GM12878 (cell line): ENCODE data around the gene PRPF4. TPM values are rescaled to one million over a fixed set of nuclear protein-coding genes. Genes with fewer than 3 reads are reported as not detected.

Experiments used
- ATAC-seq: fragments of 200-7000 bp; cut with Tn5 transposase; 3 replicates; pipeline ENCODE4 v1.9.1; 2020; ENCODE audit warnings: mild to moderate bottlenecking, moderate library complexity
- BruUV-seq: library from RNA; stranded (reverse); fragments of 400-500 nt; replicated peaks from 2 replicates; lab custom pipeline; 2021; lab: Mats Ljungman, UMichigan
- CTCF ChIA-PET: fragments of 300-600 bp; sonication (Branson Sonifier 250); formaldehyde crosslinking; extraction: SDS; loops from one replicate; lab custom pipeline; 2021; ENCODE audit warnings: inconsistent platforms; lab: Yijun Ruan, JAX
- POLR2A ChIA-PET: fragments of 350-600 bp; formaldehyde crosslinking; extraction: SDS; loops from one replicate; lab custom pipeline; 2021; ENCODE audit warnings: inconsistent platforms; lab: Charles Lee
- RAD21 ChIA-PET: fragments of 300-600 bp; sonication (Branson Sonifier 250); formaldehyde crosslinking; loops from one replicate; lab custom pipeline; 2023; ENCODE audit warnings: antibody characterized with exemption; ENCODE audit not compliant: unreplicated experiment; lab: Charles Lee
- SMC1A ChIA-PET: fragments of 300-600 bp; sonication (Branson Sonifier 250); formaldehyde crosslinking; loops from one replicate; lab custom pipeline; 2023; ENCODE audit not compliant: unreplicated experiment, uncharacterized antibody; lab: Charles Lee
- DNase-seq: peaks from one replicate; pipeline ENCODE4 v3.0.0-alpha.2; 2011; ENCODE audit warnings: low read depth, low spot score
- FAIRE-seq: peaks from 3 replicates; lab custom pipeline; 2011; peaks lifted over from hg19 to GRCh38; lab: Jason Lieb, UNC
- H2AFZ ChIP-seq: 2 replicates; pipeline ENCODE4 v1.6.0; 2011; ENCODE audit warnings: low read depth, low read length, control low read depth; ENCODE audit not compliant: control insufficient read depth
- H3K27ac ChIP-seq: 2 replicates; pipeline ENCODE4 v1.5.1; 2011; ENCODE audit warnings: control low read depth; ENCODE audit not compliant: control insufficient read depth, insufficient read depth
- H3K27me3 ChIP-seq, 2 experiments: replicated peaks in 1 of 2; 2 replicates each; pipeline versions ENCODE4 v1.6.0 to v1.6.1; 2011; ENCODE audit warnings: low read length in 1 of 2; ENCODE audit not compliant: control insufficient read depth in 2 of 2, insufficient read depth in 2 of 2
- H3K36me3 ChIP-seq, 2 experiments: 2 replicates each; pipeline ENCODE4 v1.5.1; 2011; ENCODE audit warnings: low read length in 1 of 2; ENCODE audit not compliant: control insufficient read depth in 2 of 2, insufficient read depth in 2 of 2
- H3K4me1 ChIP-seq: 2 replicates; pipeline ENCODE4 v1.6.1; 2011; ENCODE audit warnings: mild to moderate bottlenecking, low read length, moderate library complexity, mixed read lengths; ENCODE audit not compliant: control insufficient read depth, insufficient read depth
- H3K4me2 ChIP-seq: 2 replicates; pipeline ENCODE4 v1.6.0; 2011; ENCODE audit warnings: control low read depth; ENCODE audit not compliant: control insufficient read depth, insufficient read depth
- H3K4me3 ChIP-seq: fragments of 200-600 bp; sonication (generic); 2 replicates; pipeline ENCODE4 v1.5.1; 2016
- H3K79me2 ChIP-seq: 2 replicates; pipeline ENCODE4 v1.6.0; 2011; ENCODE audit warnings: low read length; ENCODE audit not compliant: control insufficient read depth, insufficient read depth
- H3K9ac ChIP-seq: 2 replicates; pipeline ENCODE4 v1.8.0; 2011; ENCODE audit warnings: low read length, control low read depth, mixed read lengths; ENCODE audit not compliant: control insufficient read depth, insufficient read depth
- H3K9me3 ChIP-seq: replicated peaks from 3 replicates; pipeline ENCODE4 v1.5.1; 2011; ENCODE audit warnings: mild to moderate bottlenecking, low read length; ENCODE audit not compliant: control insufficient read depth, insufficient read depth
- H4K20me1 ChIP-seq: 2 replicates; pipeline ENCODE4 v1.6.0; 2011; ENCODE audit not compliant: control insufficient read depth, insufficient read depth
- CHD1 ChIP-seq: IDR thresholded peaks from 2 replicates; pipeline ENCODE4 v1.6.1; 2012; ENCODE audit warnings: low read depth, low read length, improper control_type of control experiment
- CHD2 ChIP-seq: IDR thresholded peaks from 2 replicates; pipeline ENCODE4 v1.6.1; 2011; ENCODE audit warnings: low read depth, low read length, improper control_type of control experiment, borderline replicate concordance
- ELK1 ChIP-seq: IDR thresholded peaks from 2 replicates; pipeline ENCODE4 v1.6.1; 2012; ENCODE audit warnings: low read depth, low read length, improper control_type of control experiment
- ESRRA ChIP-seq: IDR thresholded peaks from 2 replicates; pipeline ENCODE4 v1.6.1; 2012; ENCODE audit warnings: mild to moderate bottlenecking, low read length, improper control_type of control experiment
- GABPA ChIP-seq: IDR thresholded peaks from 2 replicates; pipeline ENCODE4 v1.6.1; 2014; ENCODE audit warnings: antibody characterized with exemption, low read depth, mild to moderate bottlenecking, inconsistent platforms
- HDAC2 ChIP-seq: fragments of 200-600 bp; sonication (generic); IDR thresholded peaks from 2 replicates; pipeline ENCODE4 v1.6.1; 2017
- HDAC6 ChIP-seq: fragments of 200-600 bp; sonication (generic); IDR thresholded peaks from one replicate; pipeline ENCODE4 v1.8.0; 2017; ENCODE audit warnings: antibody characterized with exemption; ENCODE audit not compliant: unreplicated experiment
- MYB ChIP-seq: fragments of 150-350 bp; IDR thresholded peaks from 2 replicates; pipeline ENCODE4 v1.6.1; 2014; ENCODE audit warnings: mild to moderate bottlenecking, low read depth, low read length, borderline replicate concordance
- NBN ChIP-seq: fragments of 450-650 bp; IDR thresholded peaks from 2 replicates; pipeline ENCODE4 v1.6.1; 2016
- NRF1 ChIP-seq: conservative IDR thresholded peaks from 2 replicates; pipeline ENCODE4 v1.6.1; 2011; ENCODE audit warnings: mild to moderate bottlenecking, low read depth, low read length, improper control_type of control experiment
- PKNOX1 ChIP-seq: fragments of 450-650 bp; IDR thresholded peaks from 2 replicates; pipeline ENCODE4 v1.6.1; 2016; ENCODE audit warnings: mild to moderate bottlenecking
- RELA ChIP-seq: fragments of 450-650 bp; IDR thresholded peaks from 2 replicates; pipeline ENCODE4 v1.8.0; 2014; ENCODE audit warnings: borderline replicate concordance; ENCODE audit not compliant: partially characterized antibody
- REST ChIP-seq: IDR thresholded peaks from 2 replicates; pipeline ENCODE4 v1.6.1; 2012; ENCODE audit warnings: mild to moderate bottlenecking, low read depth, low read length
- SREBF2 ChIP-seq: IDR thresholded peaks from 2 replicates; pipeline ENCODE4 v1.6.1; 2012; ENCODE audit warnings: mild to moderate bottlenecking, low read length
- WGBS: methylation state at CpG from one replicate; pipeline ENCODE4 v1.1.6; 2016; ENCODE audit warnings: low lambda C conversion rate; ENCODE audit not compliant: insufficient replicate concordance, insufficient coverage; ENCODE audit errors: missing lambda C conversion rate; 5-methylcytosine and 5-hydroxymethylcytosine counted together
- in situ Hi-C: fragments of 300-500 bp; cut with MboI; formaldehyde crosslinking; loops from 9 replicates; pipeline ENCODE4 v1.14.3; 2018; ENCODE audit warnings: mixed read lengths
- intact Hi-C: fragments of 100-400 bp; cut with micrococcal nuclease; formaldehyde crosslinking; loops from one replicate; pipeline ENCODE4 v1.14.2; 2022; ENCODE audit not compliant: unreplicated experiment
- polyA plus RNA-seq, 11 experiments: library from polyadenylated mRNA; depleted of rRNA in 4 of 11; unstranded in 6 of 11; stranded (reverse) in 5 of 11; fragments of >200 nt; fragmentation: Nextera tagmentation in 4 of 11; fragmentation: Illumina TruSeq in 1 of 11; extraction: Ambion mirVana in 4 of 11; extraction: Trizol in 1 of 11; gene quantifications; 1 replicate in 1 of 11; 2 replicates in 10 of 11; pipeline versions ENCODE4 v1.2.1 to v1.2.3, GENCODE V29; 2011 to 2016; ENCODE audit warnings: inconsistent platforms in 2 of 11, missing spikeins in 2 of 11, low read depth in 1 of 11
- total RNA-seq, 4 experiments: library from RNA; depleted of rRNA in 3 of 4; stranded (reverse); fragments of >200 nt in 3 of 4; fragmentation: Illumina TruSeq in 1 of 4; extraction: Trizol in 1 of 4; gene quantifications; 2 replicates each; pipeline versions ENCODE4 v1.2.1 to v1.2.3, GENCODE V29; 2013 to 2021

Gene PRPF4
- total and polyA plus RNA-seq, 10 of the 15 experiments (the other 5 are each of a cell fraction or from before 2014, with no cell fraction given), result 23.0 to 48.1 (median 39.2) TPM

GRCh38 chr9:113257863-113258262 lies 17.6 kb upstream of the PRPF4 start:
- no peak for TF ChIP-seq CHD2
- no peak for TF ChIP-seq PKNOX1
- TF ChIP-seq NBN, result no peak
- TF ChIP-seq HDAC6, result no peak
- TF ChIP-seq NRF1, result no peak
- no peak for TF ChIP-seq GABPA
- TF ChIP-seq CHD1, result no peak
- no peak for TF ChIP-seq SREBF2
- TF ChIP-seq REST, result no peak
- TF ChIP-seq HDAC2, result no peak
- no peak for TF ChIP-seq MYB
- no peak for TF ChIP-seq ELK1
- TF ChIP-seq ESRRA, result no peak
- no peak for TF ChIP-seq RELA
- H3K27ac ChIP-seq, result no peak overlapping the region
- H4K20me1 ChIP-seq, result no peaks in the 10 kb centered on the region
- H3K4me2 ChIP-seq, result no peak overlapping the region
- H3K4me3 ChIP-seq, result no peak overlapping the region
- POLR2A ChIA-PET, result interaction anchor here (0.5 kb wide), 1 partner anchor 30 kb away, joined by 3 read pairs; no protein-coding TSS in a partner anchor
- H3K4me1 ChIP-seq, result no peaks in the 10 kb centered on the region
- SMC1A ChIA-PET, result no interaction called here
- H3K27me3 ChIP-seq, result no peaks in the 10 kb centered on the region
- intact Hi-C loops (no loop called here), in situ Hi-C loops (no loop called here)
- no peak for DNase-seq
- H3K79me2 ChIP-seq, result no peaks in the 10 kb centered on the region
- WGBS, result 95% methylated on average over 3 of the region's 3 CpGs
- no TSS peak for BruUV-seq
- no peak overlapping the region for H2AFZ ChIP-seq
- no peak overlapping the region for H3K9ac ChIP-seq
- CTCF ChIA-PET, result no interaction called here
- H3K36me3 ChIP-seq, result peaks cover 2 to 19% of the 10 kb centered on the region in 2 experiments
- no peak for FAIRE-seq
- RAD21 ChIA-PET, result interaction anchor here (1.2 kb wide), 1 partner anchor 37 kb away, joined by 3 read pairs; the partner anchor contains the start of genes FKBP15 and SLC31A1
- ATAC-seq, result no peak
- no peaks in the 10 kb centered on the region for H3K9me3 ChIP-seq
